ENCODE data around the gene NPDC1.
A peak's percentile ranks its signal among the peaks of the same experiment; 100 is the strongest.

Gene NPDC1, protein sequence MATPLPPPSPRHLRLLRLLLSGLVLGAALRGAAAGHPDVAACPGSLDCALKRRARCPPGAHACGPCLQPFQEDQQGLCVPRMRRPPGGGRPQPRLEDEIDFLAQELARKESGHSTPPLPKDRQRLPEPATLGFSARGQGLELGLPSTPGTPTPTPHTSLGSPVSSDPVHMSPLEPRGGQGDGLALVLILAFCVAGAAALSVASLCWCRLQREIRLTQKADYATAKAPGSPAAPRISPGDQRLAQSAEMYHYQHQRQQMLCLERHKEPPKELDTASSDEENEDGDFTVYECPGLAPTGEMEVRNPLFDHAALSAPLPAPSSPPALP

DNA sequence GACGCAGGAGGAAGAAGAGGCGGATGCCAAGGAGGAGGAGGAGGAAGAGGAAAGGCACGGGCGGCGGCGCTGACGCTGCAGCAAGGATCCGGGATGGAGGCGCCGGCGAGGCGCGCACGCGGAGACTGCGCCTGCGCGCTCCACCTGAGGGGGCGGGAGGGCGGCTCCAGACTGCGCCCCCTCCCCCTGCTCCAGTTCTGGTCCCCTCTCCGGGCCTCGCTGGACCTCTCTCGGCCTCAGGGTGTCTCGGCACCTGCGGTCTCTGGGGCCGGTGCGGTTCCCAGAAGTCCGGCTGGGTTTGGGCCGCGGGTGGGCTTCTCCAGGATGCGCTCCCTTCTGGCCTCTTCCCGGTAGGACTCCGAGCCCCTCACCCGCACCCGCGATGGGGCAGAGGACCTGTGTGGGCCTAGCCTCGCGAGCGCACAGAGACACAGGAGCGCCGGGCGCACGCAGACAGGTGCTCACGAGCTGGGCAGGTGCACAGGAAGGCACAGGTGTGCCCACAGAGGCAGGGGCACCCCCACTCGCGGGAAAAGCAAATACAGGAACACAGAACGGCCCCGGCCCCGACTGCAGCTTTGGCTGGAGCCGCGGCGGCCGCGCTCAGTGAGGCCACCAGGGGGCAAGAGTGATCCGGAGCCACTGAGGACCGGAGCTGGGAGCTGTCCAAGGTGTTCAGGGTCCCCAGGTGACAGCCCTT is at the start of gene NPDC1:
NPDC1 (minus strand) TSS at position 90 of the 700 bp plus-strand sequence. CDS start 188 bp downstream, outside the sequence.
- peak; percentile 40 to 43 for DNase-seq

DNA sequence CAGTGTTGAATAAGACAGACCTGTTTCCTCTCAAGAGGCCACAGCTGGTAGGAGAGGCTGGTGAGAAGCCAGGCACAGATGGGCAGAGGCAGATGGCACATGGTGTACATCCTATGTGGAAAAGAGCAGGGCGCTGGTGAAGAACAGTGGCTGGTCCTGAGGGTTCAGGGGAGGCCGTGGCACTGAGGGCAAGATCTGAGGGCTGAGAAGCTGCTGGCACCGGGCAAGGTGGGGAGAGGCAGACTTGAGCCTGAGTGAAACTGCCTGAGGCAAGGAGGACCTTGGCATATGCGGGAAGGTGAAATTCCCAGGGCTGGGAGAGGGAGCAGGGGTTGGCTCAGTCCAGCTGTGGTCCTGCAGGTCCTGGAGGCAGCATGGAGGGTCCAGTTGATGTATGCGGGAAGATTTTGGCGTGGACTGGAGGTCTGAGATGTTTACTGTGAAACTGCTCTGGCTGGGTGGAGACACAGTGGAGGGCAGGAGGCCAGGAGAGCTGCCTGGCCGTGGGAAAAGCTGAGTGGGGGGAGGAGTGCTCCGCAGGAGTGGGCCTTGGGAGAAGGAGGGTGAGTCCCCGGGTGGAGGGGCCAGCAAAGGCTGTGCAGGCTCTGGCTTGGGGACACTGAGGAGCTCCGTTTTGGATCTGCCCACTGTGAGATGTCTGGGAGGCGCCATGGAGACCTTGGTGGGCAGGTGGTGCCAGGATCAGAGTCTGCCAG is 43.4 kb upstream of the NPDC1 start:
- DNase-seq: no peak

DNA sequence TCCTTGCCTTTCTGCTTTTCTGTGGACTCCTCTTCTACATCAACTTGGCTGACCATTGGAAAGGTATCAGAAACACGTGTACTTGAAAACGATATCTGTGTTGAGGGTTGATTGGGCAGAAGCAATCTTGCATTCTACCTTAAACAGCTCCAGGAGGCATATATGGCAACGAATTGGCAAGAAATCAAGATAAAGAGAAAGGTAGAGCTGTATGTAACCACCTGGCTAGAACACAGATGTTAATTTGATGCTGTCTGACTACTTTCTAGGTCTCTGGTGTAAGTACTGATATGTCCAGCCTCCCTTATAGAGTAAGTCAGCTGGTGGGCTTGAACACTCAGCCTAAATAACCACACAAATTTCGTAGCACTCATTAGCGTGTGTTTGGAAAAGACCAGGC is 42.1 kb upstream of the NPDC1 start:
- no peak for DNase-seq

DNA sequence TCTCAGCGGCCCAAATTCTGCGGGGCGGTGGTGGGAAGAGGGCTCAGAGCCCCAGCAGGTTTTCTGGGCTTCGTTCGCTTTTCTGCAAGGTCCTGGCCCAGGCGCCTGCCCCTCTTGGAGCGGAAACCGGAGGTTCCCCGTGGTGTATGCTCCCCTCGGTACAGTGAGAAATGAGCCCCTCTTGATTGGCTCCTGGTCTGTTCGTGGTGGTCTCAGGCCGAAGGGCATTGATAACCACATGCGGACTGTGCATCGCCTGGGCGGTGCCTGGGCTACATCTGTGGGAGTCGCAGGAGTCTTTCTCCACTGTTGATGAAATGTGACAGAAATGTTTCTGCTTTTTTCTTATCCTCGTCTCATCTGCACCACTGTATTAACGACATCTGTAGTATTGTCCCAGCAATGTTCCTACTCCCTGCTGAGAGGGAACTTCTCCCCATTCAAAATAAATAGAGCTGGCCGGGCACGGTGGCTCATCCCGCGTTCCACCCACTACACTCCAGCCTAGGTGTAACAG is 41.5 kb upstream of the NPDC1 start:
- no peak for DNase-seq

DNA sequence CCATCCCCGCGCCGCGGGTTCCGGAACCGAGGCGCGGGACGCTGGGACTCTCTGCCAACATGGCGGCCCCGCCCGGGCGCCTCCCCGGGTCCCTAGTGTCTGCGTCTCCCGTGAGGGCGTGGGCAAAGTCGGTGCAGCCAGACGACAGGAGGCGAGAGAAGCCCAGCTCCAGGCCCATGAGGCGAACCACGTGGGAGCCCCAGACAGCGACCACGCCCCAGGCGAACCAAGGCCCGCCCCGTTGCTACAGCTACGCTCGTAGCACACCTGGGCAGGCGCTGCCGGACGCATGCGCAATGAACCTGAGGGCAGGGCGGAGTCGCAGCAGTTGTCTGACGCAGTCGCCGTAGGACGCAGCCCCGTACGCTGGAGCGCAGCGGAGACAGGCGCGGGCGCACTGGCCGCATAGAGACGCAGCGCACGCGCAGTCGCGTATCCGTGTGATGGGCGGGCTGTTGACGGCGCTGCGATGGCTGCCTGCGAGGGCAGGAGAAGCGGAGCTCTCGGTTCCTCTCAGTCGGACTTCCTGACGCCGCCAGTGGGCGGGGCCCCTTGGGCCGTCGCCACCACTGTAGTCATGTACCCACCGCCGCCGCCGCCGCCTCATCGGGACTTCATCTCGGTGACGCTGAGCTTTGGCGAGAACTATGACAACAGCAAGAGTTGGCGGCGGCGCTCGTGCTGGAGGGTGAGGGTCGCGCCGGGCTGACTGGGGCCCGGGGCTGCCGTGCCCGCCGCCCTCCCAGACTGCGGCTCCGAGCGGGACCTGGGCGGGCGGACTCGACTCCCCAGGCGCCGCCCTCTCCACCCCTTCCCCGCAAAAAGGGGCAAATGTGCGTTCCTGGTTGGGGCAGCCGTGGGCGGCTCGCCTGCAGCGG is 40.8 kb upstream of the NPDC1 start, which contains the start of gene MAN1B1:
MAN1B1 (plus strand) TSS at position 455 of the 878 bp plus-strand sequence; CDS start at position 470, 15 bp downstream.
- DNase-seq: peak; percentile 93 to 96

DNA sequence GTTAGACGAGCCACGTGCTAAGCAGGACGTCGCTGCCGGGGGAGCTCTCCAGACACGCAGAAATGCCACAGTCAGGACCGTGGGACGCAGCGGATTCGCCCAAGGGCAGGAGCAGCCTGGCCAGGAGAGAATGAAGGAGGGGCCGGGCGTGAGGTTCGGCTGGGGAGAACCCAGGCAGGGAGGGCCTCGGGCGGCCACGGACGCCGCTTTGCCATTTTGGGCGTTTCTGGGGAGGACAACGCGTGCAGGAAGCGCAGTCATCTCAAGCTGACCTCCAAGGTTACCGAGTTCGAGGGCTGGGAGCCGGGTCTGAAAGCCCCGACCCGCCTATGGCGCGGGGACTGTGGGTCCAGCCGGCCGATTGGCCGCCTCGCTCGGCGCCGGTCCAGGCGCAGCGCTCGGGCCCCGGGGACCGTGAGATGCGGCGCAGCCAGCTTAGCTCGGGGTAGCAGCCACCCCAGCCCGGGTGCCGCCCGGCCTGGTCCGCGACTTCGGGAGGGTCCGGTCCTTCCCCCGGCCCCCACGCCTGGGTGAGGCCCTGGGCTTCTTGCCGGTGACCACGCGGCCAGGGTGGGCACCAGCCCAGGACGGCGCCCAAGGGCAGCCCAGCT is 40.0 kb upstream of the NPDC1 start:
- DNase-seq: peak in 1 of 2 donors; percentile 42

DNA sequence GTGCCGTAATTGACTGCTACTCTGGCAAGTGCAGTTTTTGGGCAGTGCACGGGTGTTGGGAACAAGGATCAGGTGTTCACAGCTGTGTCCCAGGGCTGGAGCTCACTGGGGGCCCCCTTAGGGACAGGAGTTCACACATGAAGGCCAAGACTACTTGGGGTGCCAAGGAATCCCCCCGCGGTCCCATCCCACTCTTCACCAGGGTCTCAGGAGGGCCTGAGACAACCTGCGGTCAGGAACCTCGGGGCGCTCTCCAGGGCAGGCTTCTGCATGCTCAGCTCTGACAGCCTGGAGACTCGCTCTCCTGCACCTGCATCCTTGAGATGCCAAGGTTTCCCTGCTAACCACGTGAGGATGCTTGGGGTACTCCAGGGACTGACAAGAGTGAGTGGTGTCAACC is 38.5 kb upstream of the NPDC1 start:
- no peak for DNase-seq

DNA sequence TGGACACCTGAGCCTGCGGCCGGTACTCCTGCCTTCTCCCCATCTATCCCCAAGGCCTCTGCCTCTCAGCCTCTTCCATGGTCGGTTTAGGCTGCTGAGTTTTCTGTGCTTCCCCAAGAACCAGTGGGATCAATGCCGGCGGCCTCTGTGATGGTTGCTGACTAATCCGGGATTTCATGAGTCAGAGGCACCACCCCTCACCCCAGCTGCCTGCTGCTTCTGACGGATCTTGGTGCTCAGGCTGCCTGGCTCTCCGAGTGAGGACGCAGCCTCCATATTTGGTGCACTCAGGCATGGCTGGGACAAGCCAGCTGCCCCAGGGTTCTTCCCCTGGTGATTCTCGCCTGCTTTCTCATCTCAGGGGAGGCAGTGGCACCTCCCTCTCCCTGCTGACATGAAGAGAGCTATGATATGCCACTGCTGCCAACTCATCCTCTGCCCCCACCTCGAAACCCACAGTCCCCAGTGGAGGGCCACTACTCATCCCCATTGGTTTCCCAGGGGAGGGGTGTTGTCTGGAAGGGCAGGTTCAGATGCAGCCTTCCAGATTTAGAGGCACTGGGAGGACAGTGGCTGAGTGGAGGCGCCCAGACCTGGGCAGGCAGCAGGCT is 37.5 kb upstream of the NPDC1 start:
- DNase-seq: no peak

DNA sequence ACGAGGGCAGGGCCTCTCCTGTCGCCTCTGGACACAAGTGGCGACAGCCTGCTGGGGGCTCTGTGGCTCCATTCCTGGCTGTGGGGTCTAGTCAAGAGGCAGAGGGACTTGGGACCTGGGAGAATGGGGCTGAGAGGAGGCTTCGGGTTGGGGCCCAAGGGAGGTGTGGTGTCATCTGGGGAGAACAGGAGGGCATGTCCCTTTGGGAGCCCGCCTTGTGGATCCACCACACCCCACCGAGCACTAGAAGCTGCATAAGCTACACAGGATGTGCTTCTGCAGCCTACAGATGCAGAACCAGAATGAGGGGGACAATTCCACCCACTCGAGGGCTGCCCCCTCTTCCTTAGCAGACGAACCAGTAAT is 36.9 kb upstream of the NPDC1 start:
- no peak for DNase-seq

DNA sequence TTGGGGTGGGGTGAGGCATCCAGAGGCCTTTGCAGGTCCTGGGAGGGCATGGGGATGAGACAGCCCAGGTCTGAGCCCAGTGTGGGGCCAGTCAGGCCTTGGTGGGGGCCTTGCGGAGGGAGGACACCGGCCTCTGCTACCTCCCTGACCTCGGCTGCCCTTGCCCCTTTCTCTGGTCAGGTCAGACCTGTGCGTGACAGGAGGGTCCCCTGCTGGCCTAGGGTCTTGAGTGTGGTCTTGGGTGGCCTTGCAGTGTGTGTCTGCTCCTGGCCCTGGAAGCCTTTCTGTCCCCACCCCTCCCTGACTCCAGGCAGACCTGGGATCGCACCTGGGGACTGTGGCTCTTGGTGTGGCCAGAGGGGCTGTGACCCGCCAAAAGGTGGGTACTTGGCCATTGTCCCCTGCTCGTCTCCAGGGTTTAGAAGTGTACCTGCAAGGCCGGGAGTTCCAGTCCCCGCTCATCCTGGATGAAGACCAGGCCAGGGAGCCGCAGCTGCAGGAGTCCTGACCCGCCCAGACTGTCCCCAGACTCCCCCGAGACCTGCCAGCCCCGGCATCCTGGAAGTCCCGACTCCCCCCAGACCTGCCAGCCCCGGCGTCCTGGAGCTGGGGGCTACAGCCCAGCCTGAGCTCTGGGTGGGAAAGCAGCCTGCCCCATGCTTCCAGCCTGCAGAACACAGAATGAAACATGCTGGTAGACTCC is 36.4 kb upstream of the NPDC1 start:
- no peak for DNase-seq

DNA sequence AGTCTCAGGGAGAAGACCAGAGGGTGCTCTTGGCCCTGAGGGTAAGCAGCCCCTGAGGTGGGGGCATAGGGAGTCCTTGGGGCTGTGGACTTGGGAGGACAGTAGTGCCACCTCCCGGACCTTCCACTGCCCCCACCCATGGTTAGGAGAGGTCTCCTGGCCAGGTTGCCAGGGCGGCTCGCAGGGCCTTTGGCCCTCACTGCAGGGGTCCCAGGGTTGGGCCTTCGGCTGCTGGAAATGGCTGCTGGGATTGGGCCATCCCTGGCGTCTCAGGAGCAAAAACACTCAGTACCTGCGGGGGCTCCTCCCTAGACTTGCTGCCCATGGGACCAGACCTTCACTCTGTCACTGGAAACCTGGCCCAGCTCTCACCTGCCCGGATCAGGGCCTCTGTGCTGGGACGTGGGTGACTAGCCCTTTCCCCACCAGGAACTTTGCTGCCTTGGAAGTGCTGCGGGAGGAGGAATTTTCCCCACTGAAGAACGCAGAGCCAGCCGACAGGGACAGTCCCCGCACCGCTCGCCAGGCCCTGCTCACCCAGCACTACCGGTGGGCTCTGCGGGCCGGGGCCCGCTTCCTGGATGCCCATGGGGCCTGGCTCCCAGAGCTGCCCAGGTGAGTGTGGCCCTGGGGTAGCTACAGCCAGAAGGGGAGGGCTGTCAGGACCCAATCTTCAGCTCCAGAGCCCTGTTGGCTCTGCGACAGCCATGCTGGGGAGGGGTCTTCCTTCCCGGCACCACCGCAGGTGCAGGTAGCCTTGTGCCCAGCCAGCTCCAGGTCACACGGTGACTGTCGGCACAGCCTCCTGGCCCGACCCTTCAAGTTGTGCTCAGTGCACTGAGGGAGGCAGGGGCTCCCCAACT is 34.5 kb upstream of the NPDC1 start:
- DNase-seq: no peak

DNA sequence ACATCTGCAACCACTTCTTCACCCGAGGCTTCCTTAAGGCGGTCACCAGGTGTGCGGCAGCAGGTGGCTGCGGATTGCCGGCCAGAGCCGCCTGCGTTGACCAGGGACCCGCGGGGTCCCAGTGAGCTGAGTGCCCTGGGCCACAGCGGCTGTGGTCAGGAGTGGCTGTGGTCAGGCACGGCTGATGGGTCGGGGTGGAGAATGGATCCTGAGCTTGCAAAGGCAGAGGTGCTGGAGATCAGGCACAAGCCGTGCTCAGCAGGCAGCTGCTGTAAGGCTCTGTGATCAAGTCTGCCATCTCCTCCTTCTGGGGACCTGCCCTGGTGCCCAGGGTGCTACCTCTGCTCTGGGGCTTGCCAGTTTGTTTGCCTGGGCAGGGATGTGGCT is 33.4 kb upstream of the NPDC1 start:
- DNase-seq: no peak

DNA sequence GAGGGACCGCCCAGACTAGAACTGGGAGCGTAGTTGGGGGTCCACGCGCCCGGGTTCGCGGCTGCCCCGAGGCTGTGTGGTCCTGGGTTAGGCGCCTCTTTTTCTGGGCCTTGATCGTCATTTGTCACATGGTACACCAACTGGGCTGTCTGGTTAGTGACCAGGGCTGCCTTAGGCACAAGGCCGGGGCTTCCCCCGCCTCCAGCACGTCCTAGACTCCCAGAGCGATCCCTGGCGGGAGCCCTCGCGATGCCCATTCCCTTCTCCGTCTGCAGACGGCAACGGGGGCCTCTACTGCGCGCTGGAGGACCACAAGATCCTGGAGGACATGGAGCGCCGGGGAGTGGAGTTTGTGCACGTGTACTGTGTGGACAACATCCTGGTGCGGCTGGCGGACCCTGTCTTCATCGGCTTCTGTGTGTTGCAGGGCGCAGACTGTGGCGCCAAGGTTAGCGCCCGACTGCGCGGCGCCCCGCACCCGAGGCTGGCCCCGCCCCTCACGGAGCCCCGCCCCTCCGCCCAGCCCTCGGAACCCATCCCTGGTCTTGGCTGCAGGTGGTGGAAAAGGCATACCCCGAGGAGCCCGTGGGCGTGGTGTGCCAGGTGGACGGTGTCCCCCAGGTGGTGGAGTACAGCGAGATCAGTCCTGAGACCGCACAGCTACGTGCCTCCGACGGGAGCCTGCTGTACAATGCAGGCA is 32.9 kb upstream of the NPDC1 start:
- DNase-seq: no peak

DNA sequence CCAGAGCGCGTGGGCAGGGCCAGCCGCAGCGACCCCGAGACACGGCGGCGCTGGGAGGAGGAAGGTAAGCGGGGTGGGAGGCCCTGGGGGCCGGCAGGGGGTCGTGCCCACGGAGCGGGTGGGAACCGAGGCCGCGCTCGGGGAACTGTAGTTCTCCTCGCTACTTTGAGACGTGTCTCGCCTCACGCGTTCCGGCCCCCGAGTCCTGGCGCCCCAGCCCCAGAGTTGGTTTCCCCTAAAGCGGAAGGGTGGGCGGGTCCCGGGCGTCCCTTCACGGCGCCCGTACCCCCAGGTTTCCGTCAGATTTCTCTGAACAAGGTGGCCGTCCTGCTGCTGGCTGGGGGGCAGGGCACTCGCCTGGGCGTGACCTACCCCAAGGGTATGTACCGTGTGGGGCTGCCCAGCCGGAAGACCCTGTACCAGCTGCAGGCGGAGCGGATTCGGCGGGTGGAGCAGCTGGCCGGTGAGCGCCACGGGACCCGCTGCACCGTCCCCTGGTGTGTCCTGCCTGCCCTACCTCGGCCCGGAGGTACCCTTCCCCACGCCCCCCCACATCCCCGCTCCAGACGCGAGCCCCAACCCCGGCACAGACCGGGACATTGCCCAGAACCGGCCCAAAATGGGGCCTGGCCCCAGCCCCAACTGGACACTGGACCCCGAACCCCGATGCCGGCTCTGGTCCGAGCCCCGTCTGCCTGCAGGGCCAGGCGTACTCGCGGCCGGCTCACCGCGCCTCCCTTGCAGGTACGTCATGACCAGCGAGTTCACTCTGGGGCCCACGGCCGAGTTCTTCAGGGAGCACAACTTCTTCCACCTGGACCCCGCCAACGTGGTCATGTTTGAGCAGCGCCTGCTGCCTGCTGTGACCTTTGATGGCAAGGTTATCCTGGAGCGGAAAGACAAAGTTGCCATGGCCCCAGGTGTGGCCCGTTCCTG is 32.0 kb upstream of the NPDC1 start:
- no peak for DNase-seq

DNA sequence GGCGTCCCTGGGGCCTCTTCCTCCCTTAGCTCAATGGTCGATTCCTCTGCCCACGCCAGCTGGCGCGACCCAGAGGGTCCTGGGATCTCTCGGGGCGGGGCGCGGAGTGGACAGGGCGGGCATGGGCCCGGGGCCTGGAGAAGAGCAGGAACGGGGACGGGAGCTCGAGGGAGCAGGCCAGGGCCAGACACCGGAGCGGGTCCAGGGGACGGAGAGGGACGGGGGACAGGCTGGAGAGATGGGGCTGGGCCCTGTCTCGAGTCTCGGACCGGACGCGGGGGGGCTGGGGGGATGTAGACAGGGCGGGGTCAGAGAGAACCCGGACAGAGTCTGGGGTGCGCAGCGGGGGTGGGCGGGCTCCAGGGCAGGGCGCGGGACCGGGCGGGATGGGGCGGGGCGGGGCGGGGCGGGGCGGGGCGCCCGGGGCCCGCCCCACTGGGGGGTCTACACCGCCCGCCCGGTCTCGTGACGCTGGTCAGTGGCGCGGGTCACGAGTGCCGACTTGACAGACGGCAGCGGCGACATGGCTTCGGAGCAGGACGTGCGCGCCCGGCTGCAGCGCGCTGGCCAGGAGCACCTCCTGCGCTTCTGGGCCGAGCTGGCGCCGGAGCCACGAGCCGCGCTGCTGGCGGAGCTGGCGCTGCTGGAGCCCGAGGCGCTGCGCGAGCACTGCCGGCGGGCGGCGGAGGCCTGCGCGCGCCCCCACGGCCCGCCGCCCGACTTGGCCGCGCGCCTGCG is 31.2 kb upstream of the NPDC1 start, which contains the start of gene UAP1L1:
UAP1L1 (plus strand) TSS at position 508 of the 738 bp plus-strand sequence; CDS start at position 524, 16 bp downstream.
- DNase-seq: no peak

DNA sequence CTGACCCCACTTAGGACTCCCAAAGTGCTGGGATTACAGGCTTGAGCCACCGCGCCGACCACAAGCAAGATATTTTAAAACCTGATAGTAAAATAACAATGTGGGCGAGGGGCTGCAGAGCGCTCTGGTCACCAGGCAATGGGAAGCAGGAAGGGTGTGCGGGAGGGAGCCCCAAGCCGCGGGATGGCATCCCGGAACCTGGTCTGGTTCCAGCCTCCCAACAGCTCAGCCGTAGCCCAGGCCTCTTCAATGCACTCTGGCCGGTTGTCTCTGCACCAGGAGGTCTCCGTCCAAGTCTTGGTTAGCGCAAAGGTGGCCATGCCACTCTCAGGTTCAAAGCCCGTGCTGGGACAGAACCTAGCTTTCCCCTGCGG is 30.6 kb upstream of the NPDC1 start:
- DNase-seq: no peak

DNA sequence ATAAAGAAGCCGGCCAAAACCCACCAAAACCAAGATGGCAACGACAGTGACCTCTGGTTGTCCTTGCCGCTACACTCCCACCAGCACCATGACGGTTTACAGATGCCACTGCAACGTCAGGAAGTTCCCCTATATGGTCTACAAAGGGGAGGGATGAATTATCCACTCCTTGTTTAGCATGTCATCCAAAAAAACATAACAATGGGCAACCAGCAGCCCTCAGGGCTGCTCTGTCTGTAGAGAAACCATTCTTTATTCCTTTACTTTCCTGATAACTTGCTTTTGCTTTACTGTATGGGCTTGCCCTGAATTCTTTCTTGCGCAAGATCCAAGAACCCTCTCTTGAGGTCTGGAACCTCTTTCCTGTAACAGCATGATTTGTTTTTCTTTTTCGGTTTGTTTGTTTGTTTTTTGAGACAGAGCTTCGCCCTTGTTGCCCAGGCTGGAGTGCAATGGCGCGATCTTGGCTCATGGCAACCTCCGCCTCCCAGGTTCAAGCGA is 29.3 kb upstream of the NPDC1 start:
- no peak for DNase-seq

All from bone marrow (tissue), 2 donors.